T-helper 2 cell (primary cell): Measurements from ENCODE around the gene CRISPLD2.

Experiments used
- DNase-seq, 5 experiments: peaks; one replicate each; pipeline versions ENCODE4 v3.0.0 to v3.0.0-alpha.2; 2012 to 2022

The CRISPLD2 gene

GRCh38 chr16:84886497-84887090 is 66.8 kb downstream of the CRISPLD2 start:
- DNase-seq = no peak

GRCh38 chr16:84887207-84887606 is 67.4 kb downstream of the CRISPLD2 start:
- no peak for DNase-seq

- no peak for DNase-seq
Observed at GRCh38 chr16:84888450-84888849, 68.7 kb downstream of the CRISPLD2 start.

DNA sequence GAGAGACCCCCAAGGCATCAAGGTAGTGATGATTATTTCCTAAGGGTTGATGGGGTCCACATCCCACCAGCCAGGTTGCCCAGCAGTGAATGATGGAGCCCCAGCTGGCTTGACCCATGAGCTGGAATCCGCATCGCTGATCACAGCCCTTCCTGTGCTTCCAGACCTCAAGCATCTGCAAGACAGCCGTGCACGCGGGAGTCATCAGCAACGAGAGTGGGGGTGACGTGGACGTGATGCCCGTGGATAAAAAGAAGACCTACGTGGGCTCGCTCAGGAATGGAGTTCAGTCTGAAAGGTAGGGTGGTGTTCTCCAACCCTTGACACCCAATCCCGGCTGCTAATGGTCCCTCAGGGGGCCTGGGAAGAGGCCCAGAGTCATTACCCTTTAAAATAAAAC is 69.3 kb downstream of the CRISPLD2 start:
- no peak for DNase-seq

DNA sequence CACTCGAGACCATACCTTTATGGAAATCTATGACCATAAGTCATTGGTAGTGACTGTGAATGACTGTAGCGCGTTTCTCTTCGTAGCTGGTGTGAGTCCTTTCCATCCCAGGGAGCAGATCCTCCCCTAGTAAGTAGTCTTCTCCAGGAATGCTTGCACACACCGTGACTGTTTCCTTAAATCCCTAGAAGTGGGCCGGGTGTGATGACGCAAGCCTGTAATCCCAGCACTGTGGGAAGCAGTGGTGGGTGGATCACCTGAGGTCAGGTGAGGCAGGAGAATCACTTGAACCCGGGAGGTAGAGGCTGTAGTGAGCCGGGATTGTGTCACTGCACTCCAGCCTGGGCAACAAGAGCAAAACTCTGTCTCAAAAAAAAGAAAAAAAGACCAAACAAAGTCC is 70.6 kb downstream of the CRISPLD2 start:
- no peak for DNase-seq

DNA sequence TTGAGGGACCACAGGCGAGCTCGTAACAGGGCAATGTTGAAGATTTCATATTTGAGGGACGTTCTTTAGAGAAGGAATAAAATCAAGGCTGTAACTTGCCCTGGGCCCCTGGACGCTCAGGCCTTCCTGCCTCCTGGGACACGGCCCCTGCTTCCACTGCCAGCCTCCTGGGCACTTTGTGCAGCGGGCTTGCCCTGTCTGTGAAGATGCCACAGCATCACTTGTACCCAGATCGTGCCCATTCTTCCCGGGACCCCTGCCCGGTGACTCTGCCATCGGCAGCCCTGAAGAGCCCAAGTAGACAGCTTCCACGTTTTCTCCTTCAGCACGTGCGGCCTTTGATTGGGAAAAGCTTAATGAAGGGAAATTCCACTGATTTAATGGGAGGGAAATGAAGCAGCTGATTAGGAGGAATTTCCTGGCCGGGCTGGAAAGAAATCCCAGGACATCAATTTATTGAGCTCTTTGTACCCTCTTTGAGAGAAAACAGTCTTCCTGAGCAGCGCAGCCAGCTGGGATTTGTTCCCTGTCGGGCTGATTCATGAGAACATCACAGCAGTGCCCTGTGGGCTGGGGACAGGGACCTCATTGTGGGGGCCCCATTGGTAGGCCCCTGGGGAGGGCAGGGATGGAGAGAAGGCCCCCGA is 71.5 kb downstream of the CRISPLD2 start:
- no peak for DNase-seq

DNA sequence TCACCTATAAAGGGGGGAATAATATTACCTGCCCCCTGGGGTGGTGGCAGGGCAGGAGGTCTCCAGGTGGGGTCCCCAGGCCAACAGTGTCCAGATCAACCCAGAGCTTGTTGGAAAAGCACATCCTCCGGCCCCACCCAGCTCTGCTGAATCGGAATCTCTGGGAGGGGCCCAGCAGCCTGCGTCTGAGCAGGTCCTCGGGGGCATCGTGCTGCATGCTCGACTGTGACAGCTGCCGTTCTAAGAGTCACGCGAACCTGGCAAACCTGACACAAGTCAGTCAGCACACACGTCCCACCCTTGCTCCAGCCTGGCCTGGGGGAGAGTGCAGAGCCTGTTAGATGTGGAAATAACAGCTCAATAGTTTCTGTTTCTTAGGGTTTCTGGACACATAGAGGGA is 72.3 kb downstream of the CRISPLD2 start:
- no peak for DNase-seq

DNA sequence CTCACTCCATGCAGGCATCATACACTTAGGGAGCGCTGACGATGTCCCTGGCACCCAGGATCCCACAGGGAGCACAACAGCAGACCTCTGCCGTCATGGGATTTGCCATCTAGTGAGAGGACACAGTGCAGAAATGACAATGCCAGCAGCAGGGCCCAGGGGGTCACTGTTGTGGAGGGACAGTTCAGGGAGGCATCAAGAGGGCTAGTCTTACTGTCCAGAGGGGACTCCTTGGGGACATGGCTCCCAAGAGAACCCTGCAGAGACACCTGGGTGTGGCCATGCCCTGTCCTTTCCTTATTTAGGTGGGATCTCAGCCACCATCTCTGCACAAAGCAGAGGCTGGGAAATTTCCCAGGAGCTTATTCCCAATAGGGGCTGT is 73.7 kb downstream of the CRISPLD2 start:
- no peak for DNase-seq

DNA sequence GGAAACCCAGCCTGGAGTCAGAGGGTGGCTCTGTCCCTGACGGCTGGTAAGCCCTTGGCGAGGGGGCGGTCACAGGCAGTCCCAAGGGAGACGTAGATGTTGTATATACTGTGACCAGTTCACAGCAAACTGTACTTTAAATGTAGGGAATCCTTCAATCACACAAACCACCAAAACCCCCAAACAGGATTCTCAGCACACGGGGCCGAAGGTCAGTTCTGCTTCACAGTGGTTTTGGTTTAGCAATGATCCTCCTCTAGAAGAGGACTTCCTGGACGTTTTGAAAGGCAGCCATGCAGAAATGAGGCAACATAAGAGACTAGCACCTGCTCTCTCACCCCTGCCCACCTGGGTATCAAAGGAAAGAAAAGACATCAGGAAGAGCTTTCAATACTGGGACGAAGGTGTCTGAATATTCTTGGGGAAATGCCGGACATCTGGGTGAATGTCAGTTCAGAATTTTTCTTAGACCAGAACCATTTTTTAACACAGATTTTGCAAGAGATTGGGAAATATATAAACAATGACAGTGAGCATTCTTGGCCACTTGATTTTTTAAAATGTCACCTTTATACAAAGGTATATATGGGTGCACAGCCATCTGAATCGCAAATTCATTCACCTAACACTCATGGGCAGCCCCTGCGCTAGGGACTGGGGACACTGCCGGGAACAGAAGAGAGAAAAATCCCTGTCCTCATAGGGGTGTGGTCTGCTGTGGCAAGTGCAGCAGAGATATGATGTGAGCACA is 74.2 kb downstream of the CRISPLD2 start:
- no peak for DNase-seq

DNA sequence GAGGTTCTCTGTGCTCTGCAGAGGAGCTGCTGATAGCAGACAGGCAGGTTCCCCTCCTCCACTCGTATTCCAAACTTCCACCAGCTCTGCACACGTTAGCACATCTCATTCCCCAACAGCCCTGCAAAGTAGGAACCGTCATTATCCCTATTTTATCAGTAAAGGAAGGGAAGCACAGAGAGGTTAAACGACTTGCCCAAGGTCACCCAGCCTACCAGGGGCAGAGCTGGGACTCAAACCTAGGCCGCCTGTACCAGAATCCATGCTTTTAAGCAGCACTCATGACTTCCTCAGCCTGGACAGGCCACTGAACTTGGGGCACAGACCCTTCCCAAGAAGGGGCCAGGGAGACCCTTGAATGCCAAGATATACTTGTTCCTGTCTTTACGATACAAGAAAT is 75.2 kb downstream of the CRISPLD2 start:
- DNase-seq = no peak

DNA sequence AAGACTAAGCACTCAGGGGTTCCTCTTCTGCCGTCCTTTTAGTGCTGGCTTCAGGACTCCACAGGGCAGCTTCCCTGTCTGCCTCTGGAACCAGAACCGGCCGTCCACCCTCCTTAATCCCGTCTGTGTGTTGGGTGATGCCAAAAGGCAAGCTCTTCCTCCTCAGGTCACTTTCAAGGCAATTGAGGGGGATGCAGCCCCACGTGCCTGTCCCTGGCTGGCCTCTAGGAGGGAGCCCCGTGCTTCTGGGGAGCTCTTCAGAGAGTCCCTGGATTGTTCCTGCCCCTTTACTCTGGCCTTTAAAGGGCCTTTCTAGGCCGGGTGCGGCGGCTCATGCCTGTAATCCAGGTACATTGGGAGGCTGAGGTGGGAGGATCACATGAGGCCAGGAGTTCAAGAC is 77.1 kb downstream of the CRISPLD2 start:
- no peak for DNase-seq

GRCh38 chr16:84897911-84898377 is 78.2 kb downstream of the CRISPLD2 start:
- no peak for DNase-seq

- no peak for DNase-seq
Observed at GRCh38 chr16:84898447-84898846, 78.7 kb downstream of the CRISPLD2 start.

- no peak for DNase-seq
Observed at GRCh38 chr16:84899414-84899813, 79.6 kb downstream of the CRISPLD2 start.

- no peak for DNase-seq
Observed at GRCh38 chr16:84905965-84906460, 86.2 kb downstream of the CRISPLD2 start.

- no peak for DNase-seq
Observed at GRCh38 chr16:84907051-84907450, 87.3 kb downstream of the CRISPLD2 start.

GRCh38 chr16:84907575-84907974 is 87.8 kb downstream of the CRISPLD2 start:
- DNase-seq = no peak

DNA sequence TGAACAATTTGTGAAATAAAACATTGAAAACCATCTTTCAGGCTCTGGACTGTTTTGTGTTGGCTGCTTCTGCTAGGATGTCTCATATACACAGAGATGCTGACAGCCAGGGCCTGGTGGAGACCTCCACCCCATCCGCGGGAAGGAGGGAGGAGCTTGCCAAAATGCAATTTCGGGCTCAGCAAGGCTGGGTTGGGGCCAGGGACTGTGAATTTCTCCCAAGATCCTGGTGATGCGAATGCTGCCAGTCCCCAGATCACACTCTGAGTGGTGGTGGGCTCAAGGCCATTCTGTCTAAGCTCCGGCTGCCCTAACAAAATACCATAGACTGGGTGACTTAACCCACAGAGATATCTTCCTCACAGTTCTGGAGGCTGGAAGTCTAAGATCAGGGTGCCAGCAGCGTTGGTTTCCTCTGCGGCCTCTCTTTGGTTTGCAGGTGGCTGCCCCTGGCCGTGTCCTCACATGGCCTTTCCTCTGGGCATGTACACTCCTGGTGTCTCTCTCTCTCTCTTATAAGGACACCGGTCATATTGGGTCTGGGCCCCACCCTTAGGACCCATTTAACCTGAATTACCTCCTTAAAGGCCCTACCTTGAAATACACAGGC is 89.8 kb downstream of the CRISPLD2 start:
- DNase-seq = no peak

DNA sequence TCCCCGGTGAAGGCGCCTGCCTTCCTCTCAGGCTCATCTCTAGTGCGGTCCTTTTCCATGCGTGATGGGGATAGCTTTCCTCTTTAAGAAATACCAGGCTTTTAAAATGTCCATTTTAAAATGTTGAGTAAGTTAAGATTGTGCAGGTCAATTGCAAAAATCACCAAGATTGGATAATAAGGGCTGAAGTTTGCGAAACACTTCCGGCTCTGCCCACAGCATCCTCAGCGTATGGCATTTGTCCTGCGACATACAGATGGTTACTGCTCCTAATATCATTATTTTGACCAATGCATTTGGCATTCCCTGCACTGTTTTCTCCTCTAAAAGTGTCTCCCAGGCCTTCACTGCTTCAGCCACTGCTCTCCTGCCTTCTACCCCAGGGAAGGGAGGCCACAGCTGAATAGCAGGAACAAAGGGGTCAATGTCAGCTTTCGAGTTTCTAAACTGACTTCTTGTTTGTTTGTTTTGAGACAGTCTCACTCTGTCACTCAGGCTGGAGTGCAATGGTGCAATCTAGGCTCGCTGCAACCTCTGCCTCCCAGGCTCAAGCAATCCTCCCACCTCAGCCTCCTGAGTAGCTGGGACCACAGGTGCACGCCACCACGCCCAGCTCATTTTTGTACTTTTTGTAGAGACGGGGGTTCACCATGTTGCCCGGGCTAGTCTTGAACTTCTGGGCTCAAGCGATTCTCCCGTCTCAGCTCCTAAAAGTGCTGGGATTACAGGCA is 91.9 kb downstream of the CRISPLD2 start:
- no peak for DNase-seq

DNA sequence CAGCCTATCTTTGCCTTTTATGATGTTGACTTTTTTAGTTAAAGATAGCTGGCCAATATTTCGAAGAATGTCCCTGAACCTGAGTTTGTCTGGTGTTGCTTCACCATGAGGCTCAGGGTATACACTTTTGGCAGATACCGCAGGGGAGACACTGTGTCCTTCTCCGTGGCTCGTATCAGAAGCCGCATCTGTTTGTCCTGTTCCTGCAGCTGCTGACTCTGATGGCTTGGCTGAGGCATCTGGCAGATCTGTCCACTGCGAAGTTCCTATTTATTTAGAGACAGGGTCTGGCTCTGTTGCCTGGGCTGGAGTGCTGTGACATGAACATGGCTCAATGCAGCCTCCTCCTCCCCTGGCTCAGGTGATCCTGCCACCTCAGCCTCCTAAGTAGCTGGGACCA is 93.5 kb downstream of the CRISPLD2 start:
- DNase-seq = no peak

- no peak for DNase-seq
Observed at GRCh38 chr16:84914273-84914672, 94.5 kb downstream of the CRISPLD2 start.

GRCh38 chr16:84916178-84916577 is 96.4 kb downstream of the CRISPLD2 start:
- DNase-seq = no peak

DNA sequence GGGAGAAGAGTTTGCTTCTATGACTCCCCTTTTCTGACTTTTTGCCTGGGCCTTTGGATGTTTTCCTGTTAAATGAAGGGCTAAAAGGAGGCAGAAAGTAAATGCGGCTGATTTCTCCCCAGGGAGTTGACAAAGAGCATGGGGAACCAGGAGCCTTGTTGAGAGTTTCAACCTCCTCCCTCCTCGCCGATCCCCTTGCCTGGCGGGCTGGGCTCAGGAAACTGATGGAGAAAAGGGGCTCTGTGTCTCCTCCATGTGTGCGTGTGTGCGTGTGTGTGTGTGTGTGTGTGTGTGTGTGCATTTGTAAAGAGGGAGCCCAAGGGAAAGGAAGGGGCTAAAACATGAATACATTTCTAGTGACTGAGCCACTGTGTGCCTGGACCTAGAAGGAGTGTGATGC is 97.1 kb downstream of the CRISPLD2 start:
- DNase-seq = no peak
